Activated CD4-positive, alpha-beta T cell treated with anti-CD3 and anti-CD28 coated beads for 24 hours (primary cell): Measurements from ENCODE around the gene HNRNPA2B1.

Source experiments
- DNase-seq, 2 donors: peaks; one replicate each; pipeline ENCODE4 v3.0.0-alpha.2; 2020; ENCODE audit warnings: low read depth in 2 of 2

Gene HNRNPA2B1

DNA sequence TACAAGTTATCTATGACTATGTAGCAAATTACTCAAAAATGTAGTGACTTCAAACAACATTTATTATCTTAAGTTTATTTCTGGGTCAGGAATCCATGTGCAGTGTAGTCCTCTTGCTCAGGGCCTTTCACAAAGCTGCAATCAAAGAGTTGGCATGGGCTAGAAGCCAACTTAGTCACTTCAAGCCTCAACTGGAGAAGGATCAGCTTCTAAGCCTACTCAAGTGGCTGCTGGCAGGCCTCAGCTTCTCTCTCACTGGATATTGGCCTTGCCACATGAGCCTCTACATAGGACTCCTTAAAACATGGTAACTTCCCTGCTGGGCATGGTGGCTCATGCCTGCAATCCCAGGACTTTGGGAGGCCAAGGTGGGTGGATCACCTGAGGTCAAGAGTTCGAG lies 53.5 kb downstream of the HNRNPA2B1 start:
- DNase-seq, result no peak

DNA sequence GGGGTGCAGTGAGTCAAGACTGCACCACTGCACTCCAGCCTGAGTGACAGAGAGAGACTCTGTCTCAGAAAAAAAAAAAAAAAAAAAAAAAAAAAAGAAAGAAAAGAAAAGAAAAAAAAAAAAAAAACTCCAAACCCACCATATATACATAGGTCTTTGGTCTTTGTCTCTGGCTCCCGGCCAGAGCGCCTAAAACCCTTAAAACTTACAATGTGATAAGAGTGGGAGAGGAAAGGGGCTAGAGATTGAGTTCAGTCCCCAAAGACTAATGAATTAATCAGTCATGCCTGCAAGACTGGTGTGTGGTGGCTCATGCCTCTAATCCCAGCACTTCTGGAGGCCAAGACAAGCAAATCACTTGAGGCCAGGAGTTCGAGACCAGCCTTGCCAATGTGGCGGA lies 55.3 kb downstream of the HNRNPA2B1 start:
- no peak for DNase-seq

DNA sequence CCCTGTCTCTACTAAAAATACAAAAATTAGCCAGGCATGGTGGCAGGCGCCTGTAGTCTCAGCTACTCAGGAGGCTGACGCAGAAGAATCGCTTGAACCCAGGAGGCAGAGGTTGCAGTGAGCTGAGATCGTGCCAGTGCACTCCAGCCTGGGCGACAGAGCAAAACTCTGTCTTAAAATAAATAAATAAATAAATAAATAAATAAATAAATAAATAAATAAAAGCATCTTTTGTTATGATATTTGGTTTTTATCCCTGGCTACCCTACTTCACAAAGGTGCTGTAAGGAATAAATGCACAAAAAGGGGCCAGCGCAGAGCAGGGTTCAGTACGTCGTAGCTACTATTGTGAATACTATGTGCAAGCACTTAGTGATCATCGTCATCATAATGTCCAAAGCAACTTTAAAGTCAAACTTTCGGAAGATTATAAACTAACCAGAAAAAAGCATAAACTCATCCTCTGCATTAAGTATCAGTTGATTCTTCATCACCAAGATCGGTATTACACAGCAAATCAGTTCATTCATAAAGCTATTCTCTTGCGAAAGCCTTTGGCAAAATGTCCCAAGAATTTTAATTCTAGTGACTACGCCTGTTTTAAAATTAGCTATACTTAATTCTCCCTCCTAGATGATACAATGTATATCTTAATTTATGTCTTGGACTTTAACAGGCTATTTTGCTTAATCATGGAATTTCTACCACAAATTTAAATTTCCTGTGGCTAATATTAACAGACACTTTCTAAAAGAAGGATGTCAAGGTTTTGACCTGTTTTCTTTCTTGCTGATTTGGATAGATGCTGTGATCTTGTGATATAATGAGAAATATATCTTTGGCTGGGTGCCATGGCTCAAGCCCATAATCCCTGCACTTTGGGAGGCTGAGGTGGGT lies 56.1 kb downstream of the HNRNPA2B1 start:
- no peak for DNase-seq

DNA sequence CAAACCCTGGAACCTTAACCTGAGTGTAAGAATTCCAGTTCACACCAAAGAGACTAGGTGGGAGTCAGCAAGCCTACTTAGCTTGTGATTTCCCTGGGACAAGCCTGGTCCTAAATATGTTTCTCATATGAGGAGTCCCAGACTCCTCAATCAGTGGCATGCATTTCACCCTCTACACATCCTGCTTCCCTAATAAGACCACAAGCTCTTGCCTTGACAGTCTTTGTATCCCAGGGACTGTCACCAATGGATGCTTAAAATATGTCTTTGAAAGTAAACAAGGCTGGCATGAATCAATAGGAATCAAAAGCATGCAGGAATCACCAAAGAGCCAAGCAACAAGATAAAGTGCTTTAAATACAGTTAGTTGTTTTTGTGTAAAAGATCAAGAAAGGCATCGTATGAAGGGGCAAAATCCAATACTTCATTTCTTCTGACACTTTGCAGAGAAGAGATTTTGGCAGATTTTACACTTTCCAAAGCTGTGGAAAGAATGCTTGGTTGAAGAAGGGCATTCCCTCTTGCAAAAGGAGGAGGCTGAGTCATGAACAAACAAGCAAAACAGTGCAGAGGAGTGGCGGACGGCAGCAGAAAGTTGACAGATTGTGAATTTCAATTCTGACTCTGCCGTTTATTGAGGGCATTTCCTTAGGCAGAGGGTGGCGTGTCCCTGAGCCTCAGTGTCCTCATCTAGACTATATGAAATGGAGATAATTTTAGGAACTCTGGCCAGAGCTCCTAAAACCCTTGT lies 57.1 kb downstream of the HNRNPA2B1 start:
- no peak for DNase-seq

DNA sequence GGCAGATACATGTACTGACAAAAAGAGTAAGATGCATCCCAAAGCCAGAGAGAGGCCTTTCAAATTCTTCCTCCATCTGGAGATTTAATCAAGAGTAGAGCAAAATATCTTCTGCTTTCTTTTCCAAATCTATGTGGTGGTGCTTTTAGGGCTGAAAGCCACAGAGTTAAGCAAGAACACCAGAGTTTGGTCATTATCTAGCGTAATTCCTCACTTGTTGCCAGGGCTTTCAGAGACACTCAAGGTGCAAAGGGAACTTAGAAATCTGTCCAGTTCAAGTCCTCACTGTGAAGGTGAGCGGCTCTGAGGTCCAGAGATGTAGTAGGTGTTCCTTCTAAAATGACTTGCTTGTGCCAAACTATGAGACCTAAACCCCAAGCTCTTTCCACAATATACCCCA lies 59.5 kb downstream of the HNRNPA2B1 start:
- no peak for DNase-seq

DNA sequence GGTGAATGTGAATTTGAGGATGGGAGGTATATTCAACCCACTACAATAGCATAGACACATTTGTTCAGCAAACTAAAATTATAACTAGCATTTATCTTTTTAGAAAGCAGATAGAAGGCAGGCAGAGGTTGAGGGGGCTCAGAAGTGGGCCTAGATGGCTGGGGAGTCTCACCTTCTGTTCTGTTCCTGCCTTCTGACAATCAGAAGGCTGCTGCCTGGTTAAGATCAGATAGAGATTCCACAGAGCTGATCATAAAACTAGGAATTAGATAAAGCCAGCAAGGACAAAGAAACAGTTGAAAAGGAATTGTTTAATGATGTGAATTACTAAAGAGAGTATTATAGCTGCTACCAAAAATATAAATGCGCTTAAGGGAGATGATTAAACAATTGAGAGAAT lies 60.2 kb downstream of the HNRNPA2B1 start:
- no peak for DNase-seq
